Measurements from ENCODE around the gene CRELD2. TPM values are rescaled to one million over a fixed set of nuclear protein-coding genes. Genes with fewer than 3 reads are reported as not detected.

Gene CRELD2
- total RNA-seq, 3 donors from 2014 or later: 27.6 to 57.6 (median 32.2) TPM

GRCh38 chr22:49937758-49938564, 19.5 kb downstream of the CRELD2 start:
- Histone ChIP-seq H3K36me3 (ENCODE audit: low read depth) (no peaks in the 10 kb centered on the region), H3K9me3 (no peaks in the 10 kb centered on the region), H3K4me1 (ENCODE audit: low read depth) (peaks cover 26% of the 10 kb centered on the region), H3K4me3 (no peak overlapping the region)
- DNase-seq (peak in 1 of 3 donors; percentile 40), ATAC-seq (no peak)
- TF ChIP-seq CTCF (IDR thresholded peaks at IDR 0.05): no peak
- intact Hi-C loops (cut with DNase I, micrococcal nuclease): no loop called here

GRCh38 chr22:49938565-49939136, 20.2 kb downstream of the CRELD2 start:
- H3K9me3 ChIP-seq: no peaks in the 10 kb centered on the region
- ATAC-seq (no peak), DNase-seq (no peak)
- H3K36me3 ChIP-seq (ENCODE audit: low read depth): no peaks in the 10 kb centered on the region
- TF ChIP-seq CTCF (IDR thresholded peaks at IDR 0.05): no peak
- H3K4me1 ChIP-seq (ENCODE audit: low read depth): peaks cover 24% of the 10 kb centered on the region
- H3K4me3 ChIP-seq: no peak overlapping the region
- intact Hi-C loops (cut with DNase I, micrococcal nuclease): no loop called here

- H3K36me3 ChIP-seq (ENCODE audit: low read depth): no peaks in the 10 kb centered on the region
- no peak for ATAC-seq
- no peak for TF ChIP-seq CTCF (IDR thresholded peaks at IDR 0.05)
- intact Hi-C loops (cut with DNase I, micrococcal nuclease): no loop called here
- H3K4me3 ChIP-seq: no peak overlapping the region
- H3K4me1 ChIP-seq (ENCODE audit: low read depth): peaks cover 13% of the 10 kb centered on the region
- no peaks in the 10 kb centered on the region for H3K9me3 ChIP-seq
- no peak for DNase-seq
These were observed 23.3 kb downstream of the CRELD2 start for GRCh38 chr22:49941507-49942316.

GRCh38 chr22:49942565-49943404, 24.4 kb downstream of the CRELD2 start:
- Histone ChIP-seq H3K4me3 (no peak overlapping the region), H3K36me3 (ENCODE audit: low read depth) (no peaks in the 10 kb centered on the region), H3K4me1 (ENCODE audit: low read depth) (peaks cover 12% of the 10 kb centered on the region), H3K9me3 (no peaks in the 10 kb centered on the region)
- DNase-seq (peak in 1 of 3 donors; percentile 46), ATAC-seq (no peak)
- intact Hi-C loops (cut with DNase I, micrococcal nuclease): no loop called here
- no peak for TF ChIP-seq CTCF (IDR thresholded peaks at IDR 0.05)

GRCh38 chr22:49943405-49943765, 25.0 kb downstream of the CRELD2 start:
- H3K9me3 ChIP-seq: no peaks in the 10 kb centered on the region
- no peak for TF ChIP-seq CTCF (IDR thresholded peaks at IDR 0.05)
- no peaks in the 10 kb centered on the region for H3K36me3 ChIP-seq (ENCODE audit: low read depth)
- no peak for ATAC-seq
- H3K4me3 ChIP-seq: no peak overlapping the region
- H3K4me1 ChIP-seq (ENCODE audit: low read depth): peaks cover 12% of the 10 kb centered on the region
- intact Hi-C loops (cut with DNase I, micrococcal nuclease): no loop called here
- DNase-seq: no peak

Data from mucosa of descending colon (tissue), 3 donors.